Measurements from ENCODE around the gene CLPX.

The CLPX gene

GRCh38 chr15:65130941-65131340 is 54.2 kb downstream of the CLPX start:
- H3K9me3 ChIP-seq (replicated peaks; ENCODE audit: insufficient read depth, low read length), result no peaks in the 10 kb centered on the region
- no peaks in the 10 kb centered on the region for H3K27me3 ChIP-seq (replicated peaks; ENCODE audit: insufficient read depth, low read length)
- no peak overlapping the region for H3K9ac ChIP-seq (ENCODE audit: low read length)
- no peaks in the 10 kb centered on the region for H3K9me2 ChIP-seq (replicated peaks; ENCODE audit: insufficient read depth, low read length)
- H3F3A ChIP-seq (ENCODE audit: insufficient read depth, low read length), result peaks cover 6% of the 10 kb centered on the region; the same call in 1 of the 2 replicates
- H4K20me1 ChIP-seq (ENCODE audit: insufficient read depth, low read length), result no peaks in the 10 kb centered on the region
- TF ChIP-seq EZH2 (optimal IDR thresholded peaks at IDR 0.05; ENCODE audit: low read depth, low read length) (no peak), EZH2phosphoT487 (IDR thresholded peaks at IDR 0.05; ENCODE audit: low read length) (no peak), CTCF (IDR thresholded peaks at IDR 0.05; ENCODE audit: low read length) (no peak)
- H3K36me3 ChIP-seq (replicated peaks; ENCODE audit: insufficient read depth, low read length), result no peaks in the 10 kb centered on the region
- no peak for DNase-seq
- H2AFZ ChIP-seq (ENCODE audit: low read length), result no peak overlapping the region
- no peak overlapping the region for H3K4me3 ChIP-seq (ENCODE audit: low read length)
- no peak overlapping the region for H3K27ac ChIP-seq (ENCODE audit: low read length)
- H3K4me1 ChIP-seq (ENCODE audit: low read length), result no peaks in the 10 kb centered on the region
- no peak overlapping the region for H3K4me2 ChIP-seq (ENCODE audit: low read depth, low read length)
- peaks cover 64% of the 10 kb centered on the region for H3K79me2 ChIP-seq (ENCODE audit: low read length)

GRCh38 chr15:65115542-65115941 is 69.6 kb downstream of the CLPX start:
- Histone ChIP-seq H3K4me2 (ENCODE audit: low read depth, low read length) (no peak overlapping the region), H3K27me3 (replicated peaks; ENCODE audit: insufficient read depth, low read length) (no peaks in the 10 kb centered on the region), H3K4me3 (ENCODE audit: low read length) (no peak overlapping the region), H3K4me1 (ENCODE audit: low read length) (no peaks in the 10 kb centered on the region), H4K20me1 (ENCODE audit: insufficient read depth, low read length) (no peaks in the 10 kb centered on the region), H2AFZ (ENCODE audit: low read length) (no peak overlapping the region), H3K27ac (ENCODE audit: low read length) (no peak overlapping the region), H3K36me3 (replicated peaks; ENCODE audit: insufficient read depth, low read length) (peaks cover 10% of the 10 kb centered on the region; the same call in 1 of the 2 replicates), H3K79me2 (ENCODE audit: low read length) (no peaks in the 10 kb centered on the region), H3F3A (ENCODE audit: insufficient read depth, low read length) (no peaks in the 10 kb centered on the region), H3K9ac (ENCODE audit: low read length) (no peak overlapping the region), H3K9me2 (replicated peaks; ENCODE audit: insufficient read depth, low read length) (no peaks in the 10 kb centered on the region), H3K9me3 (replicated peaks; ENCODE audit: insufficient read depth, low read length) (no peaks in the 10 kb centered on the region)
- TF ChIP-seq CTCF (IDR thresholded peaks at IDR 0.05; ENCODE audit: low read length), result no peak
- no peak for TF ChIP-seq EZH2 (optimal IDR thresholded peaks at IDR 0.05; ENCODE audit: low read depth, low read length)
- TF ChIP-seq EZH2phosphoT487 (IDR thresholded peaks at IDR 0.05; ENCODE audit: low read length), result no peak
- no peak for DNase-seq

GRCh38 chr15:65115086-65115485 is 70.1 kb downstream of the CLPX start, which contains the start of gene UBAP1L:
TSS of gene UBAP1L (minus strand) at chr15:65115200. CDS start at chr15:65106215, 8,985 bp downstream.
- H3K4me1 ChIP-seq (ENCODE audit: low read length), result no peaks in the 10 kb centered on the region
- no peak within 1 kb of the TSS for H3K4me2 ChIP-seq (ENCODE audit: low read depth, low read length)
- TF ChIP-seq CTCF (IDR thresholded peaks at IDR 0.05; ENCODE audit: low read length) (no peak), EZH2 (optimal IDR thresholded peaks at IDR 0.05; ENCODE audit: low read depth, low read length) (no peak), EZH2phosphoT487 (IDR thresholded peaks at IDR 0.05; ENCODE audit: low read length) (no peak)
- H3K79me2 ChIP-seq (ENCODE audit: low read length), result no peaks in the 10 kb centered on the region
- no peak within 1 kb of the TSS for H3K9ac ChIP-seq (ENCODE audit: low read length)
- no peak within 1 kb of the TSS for H3K4me3 ChIP-seq (ENCODE audit: low read length)
- DNase-seq, result no peak
- H4K20me1 ChIP-seq (ENCODE audit: insufficient read depth, low read length), result no peaks in the 10 kb centered on the region
- H3K27me3 ChIP-seq (replicated peaks; ENCODE audit: insufficient read depth, low read length), result no peaks in the 10 kb centered on the region
- H2AFZ ChIP-seq (ENCODE audit: low read length), result no peak within 1 kb of the TSS
- H3F3A ChIP-seq (ENCODE audit: insufficient read depth, low read length), result no peaks in the 10 kb centered on the region
- no peaks in the 10 kb centered on the region for H3K9me2 ChIP-seq (replicated peaks; ENCODE audit: insufficient read depth, low read length)
- H3K9me3 ChIP-seq (replicated peaks; ENCODE audit: insufficient read depth, low read length), result no peaks in the 10 kb centered on the region
- H3K27ac ChIP-seq (ENCODE audit: low read length), result no peak within 1 kb of the TSS
- peaks cover 10% of the 10 kb centered on the region; the same call in 1 of the 2 replicates for H3K36me3 ChIP-seq (replicated peaks; ENCODE audit: insufficient read depth, low read length)
